NB4 (cell line): ENCODE measurements around the gene CDH18.

Experiments used
- DNase-seq: peaks from one replicate; pipeline ENCODE4 v3.0.0; 2010; ENCODE audit warnings: low read depth
- H3K4me3 ChIP-seq: one replicate; pipeline ENCODE4 v1.5.1; 2011; ENCODE audit warnings: mild to moderate bottlenecking, low read depth, low read length, moderate library complexity
- CTCF ChIP-seq: IDR thresholded peaks from one replicate; pipeline ENCODE4 v1.5.1; 2012; ENCODE audit warnings: low read depth, low read length
- MAX ChIP-seq: IDR thresholded peaks from 2 replicates; pipeline ENCODE4 v1.6.1; 2011; ENCODE audit warnings: low read depth, low read length
- MYC ChIP-seq: IDR thresholded peaks from 2 replicates; pipeline ENCODE4 v1.6.1; 2011; ENCODE audit warnings: low read depth, low read length
- POLR2A ChIP-seq: IDR thresholded peaks from 2 replicates; pipeline ENCODE4 v1.6.1; 2011; ENCODE audit warnings: mild to moderate bottlenecking; ENCODE audit not compliant: insufficient read length; ENCODE audit errors: extremely low read depth

Gene CDH18

GRCh38 chr5:19987612-19988361 is at the start of gene CDH18:
Gene CDH18 (minus strand): TSS chr5:19988200. CDS start chr5:19838986, 149,214 bp downstream.
- DNase-seq = no peak
- no peak within 1 kb of the TSS for H3K4me3 ChIP-seq
- no peak for TF ChIP-seq MYC
- TF ChIP-seq CTCF = no peak
- TF ChIP-seq POLR2A = no peak
- no peak for TF ChIP-seq MAX

GRCh38 chr5:20034717-20035116 is 46.7 kb upstream of the CDH18 start:
- no peak for DNase-seq
- no peak overlapping the region for H3K4me3 ChIP-seq
- TF ChIP-seq MAX (no peak), MYC (no peak), POLR2A (no peak), CTCF (no peak)

GRCh38 chr5:20033881-20034280 is 45.9 kb upstream of the CDH18 start:
- no peak for DNase-seq
- H3K4me3 ChIP-seq = no peak overlapping the region
- TF ChIP-seq POLR2A (no peak), MAX (no peak), MYC (no peak), CTCF (no peak)

- H3K4me3 ChIP-seq = no peak overlapping the region
- DNase-seq = no peak
- TF ChIP-seq CTCF (no peak), MAX (no peak), POLR2A (no peak), MYC (no peak)
Observed at GRCh38 chr5:20032896-20033295, 44.9 kb upstream of the CDH18 start.

- H3K4me3 ChIP-seq = no peak overlapping the region
- no peak for TF ChIP-seq MAX
- no peak for TF ChIP-seq POLR2A
- no peak for TF ChIP-seq MYC
- no peak for TF ChIP-seq CTCF
- DNase-seq = no peak
Observed at GRCh38 chr5:20030125-20030524, 42.1 kb upstream of the CDH18 start.
